Kidney (tissue), 14 donors: ENCODE results near the gene IL1R1. TPM values are rescaled to one million over a fixed set of nuclear protein-coding genes. Genes with fewer than 3 reads are reported as not detected.
A peak's percentile ranks its signal among the peaks of the same experiment; 100 is the strongest.

Experiments used
- DNase-seq, 5 donors: peaks; one replicate each; pipeline ENCODE4 v3.0.0-alpha.2; 2013 to 2020
- FAIRE-seq: peaks from 2 replicates; lab custom pipeline; 2012; peaks lifted over from hg19 to GRCh38; lab: Jason Lieb, UNC
- H3K27ac ChIP-seq, 2 donors: one replicate each; pipeline ENCODE4 v1.7.0; 2013; ENCODE audit warnings: low read depth in 2 of 2, low read length in 2 of 2, inconsistent platforms in 1 of 2
- H3K27me3 ChIP-seq: one replicate; pipeline ENCODE4 v1.7.1; 2013; ENCODE audit warnings: low read length, inconsistent platforms; ENCODE audit not compliant: control insufficient read depth, insufficient read depth
- H3K36me3 ChIP-seq, 3 donors: one replicate each; pipeline versions ENCODE4 v1.7.0 to v1.7.1; 2013; ENCODE audit warnings: low read length in 3 of 3, control low read depth in 1 of 3, inconsistent platforms in 1 of 3; ENCODE audit not compliant: insufficient read depth in 3 of 3, control insufficient read depth in 2 of 3
- H3K4me1 ChIP-seq, 3 donors: one replicate each; pipeline versions ENCODE4 v1.7.0 to v1.7.1; 2013; ENCODE audit warnings: low read length in 3 of 3, inconsistent platforms in 1 of 3, low read depth in 1 of 3; ENCODE audit not compliant: control insufficient read depth in 2 of 3, insufficient read depth in 2 of 3
- H3K4me3 ChIP-seq, 3 donors: one replicate each; pipeline versions ENCODE4 v1.7.0 to v1.8.1; 2013; ENCODE audit warnings: low read length in 3 of 3, control low read depth in 1 of 3, inconsistent platforms in 1 of 3
- H3K9ac ChIP-seq, 3 donors: one replicate each; pipeline versions ENCODE4 v1.7.0 to v1.7.1; 2013; ENCODE audit warnings: low read length in 3 of 3, control low read depth in 1 of 3, inconsistent platforms in 1 of 3
- H3K9me3 ChIP-seq, 3 donors: one replicate each; pipeline versions ENCODE4 v1.7.0 to v1.7.1; 2013; ENCODE audit warnings: low read length in 3 of 3, control low read depth in 1 of 3, inconsistent platforms in 1 of 3; ENCODE audit not compliant: control insufficient read depth in 2 of 3, insufficient read depth in 1 of 3
- CTCF ChIP-seq: IDR thresholded peaks from 3 replicates; pipeline ENCODE4 v1.5.1; 2012; ENCODE audit warnings: mild to moderate bottlenecking, moderate library complexity, borderline replicate concordance; ENCODE audit not compliant: insufficient read depth; ENCODE audit errors: extremely low read depth
- intact Hi-C: fragments of 100-400 bp; cut with DNase I; formaldehyde crosslinking; loops from one replicate; pipeline ENCODE4 v1.11.1; 2022
- polyA plus RNA-seq: library from polyadenylated mRNA; stranded (reverse); fragments of 350-450 nt; fragmentation: Illumina TruSeq; extraction: RNeasy Lipid Tissue Mini Kit (QIAGEN cat#74804); gene quantifications from one replicate; pipeline ENCODE4 v1.2.3, GENCODE V29; 2014; ENCODE audit warnings: low read depth, low replicate concordance; ENCODE audit not compliant: insufficient read depth
- total RNA-seq: library from RNA; stranded (reverse); fragmentation: NEBNext Ultra II Directional; extraction: Animal tissue kit (Norgen Biotek cat#: 25700); gene quantifications from one replicate; pipeline ENCODE4 v1.2.1, GENCODE V29; 2021
- donor health status: control.
- donor health status: control.
- donor health status: control.
- donor health status: control.
- donor health status: control.
- donor health status: DM: yes; HTN: yes; CAD: no.
- donor health status: Normal renal cell carcinoma (clear cell type).

IL1R1 gene
- total and polyA plus RNA-seq, 2 donors from 2014 or later = 24.6 to 95.9 TPM

- DNase-seq = peak in 2 of 5 donors; percentile 22 to 59
- Histone ChIP-seq H3K27ac (peak overlapping the region; percentile 45 to 49), H3K4me3 (no peak overlapping the region), H3K9me3 (no peaks in the 10 kb centered on the region), H3K9ac (no peak overlapping the region), H3K4me1 (peaks cover 2 to 31% (median 23%) of the 10 kb centered on the region in 3 donors), H3K36me3 (no peaks in the 10 kb centered on the region), H3K27me3 (no peaks in the 10 kb centered on the region)
- intact Hi-C loops = no loop called here
- FAIRE-seq = no peak
- no peak for TF ChIP-seq CTCF
These were observed 25.7 kb upstream of the IL1R1 start for GRCh38 chr2:102116630-102117471.

- H3K4me1 ChIP-seq = peaks cover 2 to 29% (median 23%) of the 10 kb centered on the region in 3 donors
- H3K9ac ChIP-seq = no peak overlapping the region
- FAIRE-seq = no peak
- H3K9me3 ChIP-seq = no peaks in the 10 kb centered on the region
- H3K27me3 ChIP-seq = no peaks in the 10 kb centered on the region
- H3K36me3 ChIP-seq = no peaks in the 10 kb centered on the region
- intact Hi-C loops = no loop called here
- TF ChIP-seq CTCF = no peak
- peak in 1 of 5 donors; percentile 61 for DNase-seq
- H3K27ac ChIP-seq = peak overlapping the region; percentile 45 to 81
- no peak overlapping the region for H3K4me3 ChIP-seq
These were observed 25.1 kb upstream of the IL1R1 start for GRCh38 chr2:102117472-102117858.

- Histone ChIP-seq H3K36me3 (no peaks in the 10 kb centered on the region), H3K9me3 (no peaks in the 10 kb centered on the region), H3K27me3 (no peaks in the 10 kb centered on the region), H3K27ac (no peak overlapping the region), H3K9ac (no peak overlapping the region), H3K4me1 (peaks cover 2 to 28% (median 20%) of the 10 kb centered on the region in 3 donors), H3K4me3 (no peak overlapping the region)
- no peak for TF ChIP-seq CTCF
- no peak for DNase-seq
- intact Hi-C loops = no loop called here
- FAIRE-seq = no peak
These were observed 23.3 kb upstream of the IL1R1 start for GRCh38 chr2:102119255-102119654.
